Mesenchymal stem cell (in vitro differentiated cells and primary cell): ENCODE measurements around the gene ATP6V0B.
A peak's percentile ranks its signal among the peaks of the same experiment; 100 is the strongest.

Source experiments
- DNase-seq: peaks from one replicate; pipeline ENCODE4 v3.0.0-alpha.2; 2013
- H2AFZ ChIP-seq: one replicate; pipeline ENCODE4 v1.6.1; 2013; ENCODE audit warnings: low read depth, mild to moderate bottlenecking, control low read depth, inconsistent platforms, low read length, moderate library complexity
- H2AK5ac ChIP-seq: 2 replicates; pipeline ENCODE4 v1.6.1; 2013; ENCODE audit warnings: low read length, moderate library complexity, mild to moderate bottlenecking, inconsistent platforms; ENCODE audit not compliant: severe bottlenecking
- H2BK120ac ChIP-seq: one replicate; pipeline ENCODE4 v1.6.1; 2013; ENCODE audit warnings: low read depth, mild to moderate bottlenecking, inconsistent platforms, low read length, moderate library complexity
- H2BK12ac ChIP-seq, 2 experiments: one replicate each; pipeline ENCODE4 v1.6.1; 2013; ENCODE audit warnings: inconsistent platforms in 2 of 2, low read length in 2 of 2, mild to moderate bottlenecking in 2 of 2, moderate library complexity in 2 of 2, control low read depth in 1 of 2
- H2BK15ac ChIP-seq: one replicate; pipeline ENCODE4 v1.6.1; 2013; ENCODE audit warnings: mild to moderate bottlenecking, low read depth, inconsistent platforms; ENCODE audit not compliant: poor library complexity, severe bottlenecking
- H2BK5ac ChIP-seq: 2 replicates; pipeline ENCODE4 v1.6.1; 2013; ENCODE audit warnings: low read depth, mild to moderate bottlenecking, low read length, control low read depth, inconsistent platforms; ENCODE audit not compliant: poor library complexity, severe bottlenecking
- H3K14ac ChIP-seq, 2 experiments: one replicate each; pipeline ENCODE4 v1.6.1; 2013; ENCODE audit warnings: inconsistent platforms in 2 of 2, low read length in 2 of 2, control low read depth in 1 of 2, mild to moderate bottlenecking in 1 of 2, moderate library complexity in 1 of 2
- H3K18ac ChIP-seq, 2 experiments: one replicate each; pipeline ENCODE4 v1.6.1; 2013; ENCODE audit warnings: inconsistent platforms in 2 of 2, low read length in 2 of 2, control low read depth in 1 of 2, low read depth in 1 of 2, mild to moderate bottlenecking in 1 of 2
- H3K23ac ChIP-seq, 2 experiments: one replicate each; pipeline ENCODE4 v1.6.1; 2013; ENCODE audit warnings: inconsistent platforms in 2 of 2, low read length in 2 of 2, mild to moderate bottlenecking in 2 of 2, moderate library complexity in 2 of 2, control low read depth in 1 of 2
- H3K27ac ChIP-seq: 2 replicates; pipeline ENCODE4 v1.5.1; 2013; ENCODE audit warnings: mild to moderate bottlenecking, moderate library complexity, low read length, control low read depth, inconsistent platforms; ENCODE audit not compliant: poor library complexity, severe bottlenecking
- H3K27me3 ChIP-seq, 2 experiments: 2 replicates each; pipeline versions ENCODE4 v1.6.1 to v1.7.0; 2013; ENCODE audit warnings: low read length in 2 of 2, mild to moderate bottlenecking in 2 of 2, moderate library complexity in 2 of 2, control low read depth in 1 of 2, inconsistent platforms in 1 of 2; ENCODE audit not compliant: control insufficient read depth in 1 of 2, insufficient read depth in 1 of 2
- H3K36me3 ChIP-seq, 2 experiments: 2 replicates each; pipeline versions ENCODE4 v1.6.1 to v1.7.0; 2013; ENCODE audit warnings: low read length in 2 of 2, control low read depth in 1 of 2, inconsistent platforms in 1 of 2, low read depth in 1 of 2, mild to moderate bottlenecking in 1 of 2; ENCODE audit not compliant: insufficient read depth in 2 of 2, control insufficient read depth in 1 of 2
- H3K4ac ChIP-seq, 2 experiments: one replicate each; pipeline ENCODE4 v1.6.1; 2013; ENCODE audit warnings: inconsistent platforms in 2 of 2, low read length in 2 of 2, mild to moderate bottlenecking in 2 of 2, moderate library complexity in 2 of 2, control low read depth in 1 of 2, low read depth in 1 of 2
- H3K4me1 ChIP-seq: 2 replicates; pipeline ENCODE4 v1.6.1; 2013; ENCODE audit warnings: low read depth, low read length, control low read depth; ENCODE audit not compliant: control insufficient read depth, insufficient read depth
- H3K4me2 ChIP-seq: 2 replicates; pipeline ENCODE4 v1.6.1; 2013; ENCODE audit warnings: low read length, mild to moderate bottlenecking, inconsistent platforms; ENCODE audit not compliant: poor library complexity, severe bottlenecking
- H3K4me3 ChIP-seq, 2 experiments: 2 replicates each; pipeline versions ENCODE4 v1.5.1 to v1.7.0; 2013; ENCODE audit warnings: low read length in 2 of 2, mild to moderate bottlenecking in 2 of 2, control low read depth in 1 of 2, low read depth in 1 of 2; ENCODE audit not compliant: insufficient read depth in 1 of 2
- H3K79me1 ChIP-seq: replicated peaks from 2 replicates; pipeline ENCODE4 v1.6.1; 2013; ENCODE audit warnings: mild to moderate bottlenecking, control low read depth, low read length, inconsistent platforms; ENCODE audit not compliant: poor library complexity, severe bottlenecking
- H3K9ac ChIP-seq: 2 replicates; pipeline ENCODE4 v1.7.0; 2013; ENCODE audit warnings: mild to moderate bottlenecking, low read length, moderate library complexity
- H3K9me3 ChIP-seq: 2 replicates; pipeline ENCODE4 v1.7.0; 2013; ENCODE audit warnings: mild to moderate bottlenecking, low read length; ENCODE audit not compliant: control insufficient read depth
- H4K8ac ChIP-seq: one replicate; pipeline ENCODE4 v1.6.1; 2013; ENCODE audit warnings: inconsistent platforms, mild to moderate bottlenecking, low read length, moderate library complexity
- H4K91ac ChIP-seq: one replicate; pipeline ENCODE4 v1.6.1; 2013; ENCODE audit warnings: mild to moderate bottlenecking, low read length, inconsistent platforms
- WGBS: methylation state at CpG from one replicate; pipeline ENCODE4 v1.1.7; 2013; ENCODE audit warnings: mixed read lengths; 5-methylcytosine and 5-hydroxymethylcytosine counted together

ATP6V0B gene

GRCh38 chr1:44012404-44012803 is 37.6 kb downstream of the ATP6V0B start:
- no peak overlapping the region for H4K91ac ChIP-seq
- H3K27ac ChIP-seq, result no peak overlapping the region
- DNase-seq, result no peak
- no peak overlapping the region for H3K18ac ChIP-seq
- H2BK120ac ChIP-seq, result no peak overlapping the region
- H2AFZ ChIP-seq, result no peak overlapping the region
- H3K79me1 ChIP-seq, result no peaks in the 10 kb centered on the region
- no peak overlapping the region for H3K4me3 ChIP-seq
- H3K4ac ChIP-seq, result no peak overlapping the region
- H3K9me3 ChIP-seq, result no peaks in the 10 kb centered on the region
- H3K27me3 ChIP-seq, result peaks cover 0 to 1% of the 10 kb centered on the region in 2 experiments
- H3K9ac ChIP-seq, result no peak overlapping the region
- peaks cover 0 to 30% of the 10 kb centered on the region in 2 experiments for H3K36me3 ChIP-seq
- H2AK5ac ChIP-seq, result no peak overlapping the region
- H3K23ac ChIP-seq, result no peak overlapping the region
- H3K4me1 ChIP-seq, result no peaks in the 10 kb centered on the region
- H3K14ac ChIP-seq, result no peak overlapping the region
- no peak overlapping the region for H4K8ac ChIP-seq
- WGBS, result 88% methylated on average over 2 of the region's 2 CpGs
- H2BK15ac ChIP-seq, result no peak overlapping the region
- no peak overlapping the region for H3K4me2 ChIP-seq
- no peak overlapping the region for H2BK12ac ChIP-seq
- no peak overlapping the region for H2BK5ac ChIP-seq

- H3K4me2 ChIP-seq, result no peak overlapping the region
- no peak overlapping the region for H2BK5ac ChIP-seq
- no peak overlapping the region for H3K27ac ChIP-seq
- peaks cover 0 to 4% of the 10 kb centered on the region in 2 experiments for H3K27me3 ChIP-seq
- H3K9ac ChIP-seq, result no peak overlapping the region
- H2BK15ac ChIP-seq, result no peak overlapping the region
- no peak overlapping the region for H3K14ac ChIP-seq
- no peaks in the 10 kb centered on the region for H3K9me3 ChIP-seq
- no peaks in the 10 kb centered on the region for H3K4me1 ChIP-seq
- no peak overlapping the region for H4K8ac ChIP-seq
- H3K18ac ChIP-seq, result no peak overlapping the region
- H2AK5ac ChIP-seq, result no peak overlapping the region
- H3K4me3 ChIP-seq, result no peak overlapping the region
- H2BK120ac ChIP-seq, result no peak overlapping the region
- 88% methylated on average over 13 of the region's 13 CpGs for WGBS
- no peak for DNase-seq
- no peaks in the 10 kb centered on the region for H3K79me1 ChIP-seq
- H3K36me3 ChIP-seq, result peaks cover 0 to 35% of the 10 kb centered on the region in 2 experiments
- H2AFZ ChIP-seq, result no peak overlapping the region
- no peak overlapping the region for H3K23ac ChIP-seq
- H2BK12ac ChIP-seq, result peak overlapping the region in 1 of 2 experiments; percentile 11
- no peak overlapping the region for H3K4ac ChIP-seq
- H4K91ac ChIP-seq, result no peak overlapping the region
These were observed 38.3 kb downstream of the ATP6V0B start for GRCh38 chr1:44012941-44013609.

DNA sequence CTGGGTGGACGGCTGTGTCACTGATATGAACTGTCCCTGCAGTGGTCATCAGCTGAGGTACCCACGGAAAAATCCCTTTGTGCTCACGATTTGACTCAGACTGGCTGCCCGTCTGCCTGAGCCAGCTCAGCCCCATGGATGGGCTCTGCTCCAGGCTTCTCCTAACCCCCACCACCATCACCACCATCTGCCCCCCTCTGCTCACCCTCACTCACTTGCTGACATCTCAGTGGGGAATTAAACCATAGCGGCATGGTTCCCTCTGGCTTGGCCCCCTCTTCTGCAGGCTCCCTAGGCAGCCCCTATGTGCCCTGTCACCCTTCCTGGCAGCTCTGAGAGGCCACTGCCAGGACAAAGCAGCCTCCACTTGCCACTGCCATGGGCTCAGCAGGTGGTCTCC is 39.2 kb downstream of the ATP6V0B start:
- H2AFZ ChIP-seq, result no peak overlapping the region
- no peak overlapping the region for H3K18ac ChIP-seq
- no peak for DNase-seq
- WGBS, result 86% methylated on average over 5 of the region's 5 CpGs
- H2BK15ac ChIP-seq, result no peak overlapping the region
- no peak overlapping the region for H3K27ac ChIP-seq
- no peak overlapping the region for H2BK12ac ChIP-seq
- H3K36me3 ChIP-seq, result peaks cover 0 to 31% of the 10 kb centered on the region in 2 experiments
- no peak overlapping the region for H3K9ac ChIP-seq
- H3K14ac ChIP-seq, result no peak overlapping the region
- no peak overlapping the region for H3K23ac ChIP-seq
- no peak overlapping the region for H3K4me2 ChIP-seq
- H3K4ac ChIP-seq, result no peak overlapping the region
- no peak overlapping the region for H3K4me3 ChIP-seq
- no peak overlapping the region for H2BK5ac ChIP-seq
- H3K79me1 ChIP-seq, result no peaks in the 10 kb centered on the region
- H3K9me3 ChIP-seq, result no peaks in the 10 kb centered on the region
- no peak overlapping the region for H4K8ac ChIP-seq
- no peaks in the 10 kb centered on the region for H3K4me1 ChIP-seq
- no peak overlapping the region for H4K91ac ChIP-seq
- H2BK120ac ChIP-seq, result no peak overlapping the region
- no peak overlapping the region for H2AK5ac ChIP-seq
- peaks cover 0 to 4% of the 10 kb centered on the region in 2 experiments for H3K27me3 ChIP-seq

DNA sequence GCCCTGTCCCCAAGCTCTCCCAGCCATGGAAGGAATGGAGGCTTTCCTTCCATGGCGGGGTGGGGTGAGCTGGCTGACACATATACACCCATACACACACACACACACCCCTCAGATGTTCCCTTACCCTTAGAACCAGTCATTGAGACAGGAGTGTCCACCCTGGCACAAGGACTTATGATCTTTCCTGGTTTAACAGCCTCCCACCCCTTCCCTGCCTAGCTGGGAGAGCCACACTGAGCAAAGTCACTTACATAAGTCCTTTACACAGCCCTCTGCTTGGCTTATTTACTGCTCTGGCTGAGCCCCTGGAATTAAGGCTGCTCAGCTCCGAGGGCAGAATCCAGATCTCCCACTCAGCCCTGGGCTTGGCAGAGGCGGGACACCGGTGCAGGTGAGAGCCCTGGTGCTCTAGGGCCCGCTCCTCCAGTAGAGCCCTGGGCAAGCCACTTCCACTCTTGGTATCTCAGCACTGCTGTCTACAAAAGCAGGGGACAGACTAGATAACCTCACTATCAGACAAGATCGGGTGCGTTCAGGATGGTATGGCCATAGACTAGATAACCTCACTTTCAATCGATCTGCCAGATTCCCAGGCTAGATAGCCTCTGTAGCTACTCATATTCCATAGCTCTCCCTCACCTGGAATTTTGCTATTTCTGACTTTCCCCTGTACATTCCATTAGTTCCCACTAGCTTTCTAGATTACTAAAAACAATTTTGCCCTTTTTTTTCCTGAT is 39.8 kb downstream of the ATP6V0B start:
- no peaks in the 10 kb centered on the region for H3K79me1 ChIP-seq
- H3K4me2 ChIP-seq, result no peak overlapping the region
- H3K9ac ChIP-seq, result no peak overlapping the region
- H2AK5ac ChIP-seq, result no peak overlapping the region
- H3K18ac ChIP-seq, result no peak overlapping the region
- peaks cover 0 to 4% of the 10 kb centered on the region in 2 experiments for H3K27me3 ChIP-seq
- H2BK5ac ChIP-seq, result no peak overlapping the region
- no peaks in the 10 kb centered on the region for H3K9me3 ChIP-seq
- no peak overlapping the region for H3K23ac ChIP-seq
- no peak overlapping the region for H3K4me3 ChIP-seq
- no peak overlapping the region for H3K4ac ChIP-seq
- H3K36me3 ChIP-seq, result peaks cover 0 to 34% of the 10 kb centered on the region in 2 experiments
- no peak overlapping the region for H2BK12ac ChIP-seq
- no peak overlapping the region for H3K27ac ChIP-seq
- 78% methylated on average over 8 of the region's 8 CpGs for WGBS
- H2AFZ ChIP-seq, result no peak overlapping the region
- no peak for DNase-seq
- no peak overlapping the region for H3K14ac ChIP-seq
- no peak overlapping the region for H4K91ac ChIP-seq
- no peaks in the 10 kb centered on the region for H3K4me1 ChIP-seq
- no peak overlapping the region for H4K8ac ChIP-seq
- no peak overlapping the region for H2BK15ac ChIP-seq
- no peak overlapping the region for H2BK120ac ChIP-seq
